ENCODE results near the gene HHIP.
"Not testable (repeated sequence)": the region's sequence is repeated elsewhere in the genome, so short reads cannot be mapped to it uniquely, and the experiment has no call there.

Gene HHIP

DNA sequence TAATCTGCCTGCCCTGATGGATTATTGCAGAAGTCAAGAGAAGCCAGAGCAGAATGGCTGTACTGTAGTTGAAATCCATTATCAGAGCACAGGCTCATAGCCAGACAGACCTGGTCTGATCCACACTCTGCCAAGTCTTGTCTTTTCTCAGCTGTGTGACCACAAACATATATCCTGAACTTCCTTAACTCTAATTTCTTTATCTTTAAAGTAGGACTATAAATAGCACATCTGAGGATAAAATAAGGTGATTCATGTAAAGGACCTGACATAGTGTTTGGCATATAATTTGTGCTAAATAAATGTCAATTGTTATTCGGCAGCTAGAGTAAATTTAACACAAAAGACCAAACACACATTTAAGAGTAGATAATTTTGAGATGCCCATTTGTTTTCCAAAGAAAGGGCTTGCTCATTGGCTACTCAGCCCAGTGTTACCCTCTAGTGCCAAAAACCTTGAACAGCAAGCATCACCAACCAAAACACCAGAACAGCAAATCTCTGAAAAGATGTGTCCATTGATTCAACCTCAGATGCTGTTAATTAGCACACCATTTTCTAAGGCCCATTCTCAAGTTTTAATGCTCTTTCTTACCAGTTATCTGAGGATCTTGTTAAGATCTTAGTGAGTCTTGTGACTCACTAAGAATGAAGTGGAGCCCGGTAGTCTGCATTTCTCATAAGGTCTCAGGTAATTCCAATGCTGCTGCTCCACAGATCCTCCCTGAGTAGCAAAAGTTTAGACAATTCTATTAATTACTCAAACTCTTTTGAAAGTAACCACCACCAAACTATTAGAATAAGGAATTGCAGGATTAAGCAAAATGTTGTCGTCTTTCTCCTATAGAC is 108.8 kb downstream of the HHIP start:
- peak; percentile 33 for DNase-seq (ENCODE audit: low spot score)

DNA sequence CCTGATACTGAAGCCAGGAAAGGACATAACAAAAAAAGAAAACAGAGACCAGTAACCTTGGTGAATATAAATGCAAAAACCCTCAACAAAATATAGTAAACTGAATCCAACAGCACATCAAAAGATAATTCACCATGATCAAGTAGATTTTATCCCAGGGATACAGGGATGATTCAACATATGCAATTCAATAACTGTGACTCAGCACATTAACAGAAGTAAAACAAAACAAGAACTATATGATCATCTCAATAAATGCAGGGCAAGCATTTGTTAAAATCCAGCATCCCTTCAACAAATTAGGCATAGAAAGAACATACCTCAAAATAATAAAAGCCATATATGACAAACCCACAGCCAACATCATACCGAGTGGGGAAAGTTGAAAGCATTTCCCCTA is 112.0 kb downstream of the HHIP start:
- no peak for DNase-seq (ENCODE audit: low spot score)

DNA sequence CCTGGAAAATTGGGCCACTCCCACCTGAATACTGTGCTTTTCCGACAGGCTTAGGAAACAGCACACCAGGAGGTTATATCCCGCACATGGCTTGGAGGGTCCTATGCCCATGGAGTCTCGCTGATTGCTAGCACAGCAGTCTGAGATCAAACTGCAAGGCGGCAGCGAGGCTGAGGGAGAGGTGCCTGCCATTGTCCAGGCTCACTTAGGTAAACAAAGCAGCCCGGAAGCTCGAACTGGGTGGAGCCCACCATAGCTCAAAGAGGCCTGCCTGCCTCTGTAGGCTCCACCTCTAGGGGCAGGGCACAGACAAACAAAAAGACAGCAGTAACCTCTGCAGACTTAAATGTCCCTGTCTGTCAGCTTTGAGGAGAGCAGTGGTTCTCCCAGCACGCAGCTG is 122.9 kb downstream of the HHIP start:
- DNase-seq (ENCODE audit: low spot score): not testable (repeated sequence)

DNA sequence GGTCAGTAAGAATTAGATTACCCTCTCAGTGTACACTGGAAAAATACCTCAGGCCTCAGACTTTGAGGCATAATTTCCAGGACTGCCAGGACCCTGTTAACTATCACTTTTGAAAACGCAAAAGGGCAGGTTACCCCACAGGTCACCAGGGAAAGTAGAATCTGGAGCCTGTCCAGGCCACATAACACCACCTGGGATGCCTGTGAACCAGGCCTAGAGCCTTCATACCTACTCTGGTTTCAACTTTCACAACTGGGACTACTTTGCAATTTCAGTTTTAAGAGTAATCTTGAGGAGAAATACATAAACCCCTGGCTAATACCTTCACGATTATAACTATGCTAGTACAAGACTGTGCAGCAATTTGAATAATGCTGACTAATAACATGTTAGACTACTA is 132.4 kb downstream of the HHIP start:
- no peak for DNase-seq (ENCODE audit: low spot score)

DNA sequence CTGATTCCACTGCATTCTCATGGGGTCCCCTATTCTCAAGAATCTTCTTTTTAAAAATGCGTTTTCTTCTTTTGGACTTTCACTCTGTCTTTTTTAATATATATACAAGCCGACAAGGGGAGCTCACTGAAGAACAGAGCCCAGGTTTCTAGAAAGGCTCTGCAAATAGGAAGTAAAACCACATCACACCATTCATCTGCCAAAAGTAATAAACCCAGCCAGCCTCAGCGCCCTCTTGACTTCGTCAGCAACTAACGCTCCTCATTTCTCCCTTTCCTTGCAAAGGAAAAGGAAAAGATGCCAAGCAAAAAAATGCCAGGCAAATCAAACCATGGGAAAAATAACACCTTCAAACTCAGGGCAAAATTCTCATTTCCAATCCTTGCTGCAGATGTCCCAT is 136.4 kb downstream of the HHIP start:
- DNase-seq (ENCODE audit: low spot score): no peak

DNA sequence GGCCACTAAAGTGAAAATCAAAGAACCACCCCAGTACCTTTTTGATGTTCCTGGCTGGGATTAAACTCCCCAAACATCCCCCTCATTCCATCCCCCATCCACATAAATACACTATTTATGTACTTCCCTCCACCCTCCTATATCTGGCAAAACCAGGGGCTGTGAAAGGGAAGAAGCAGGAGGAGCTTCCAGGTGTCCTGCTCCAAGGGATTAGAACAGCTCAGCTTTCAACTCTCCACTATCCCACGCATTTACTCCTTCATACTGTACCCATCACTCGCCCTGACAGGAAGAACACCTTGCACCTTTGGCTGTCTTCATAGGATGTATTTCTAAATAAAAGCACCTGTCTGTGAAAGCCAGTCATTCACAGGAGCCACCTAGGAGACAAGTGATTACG is 140.0 kb downstream of the HHIP start:
- no peak for DNase-seq (ENCODE audit: low spot score)

DNA sequence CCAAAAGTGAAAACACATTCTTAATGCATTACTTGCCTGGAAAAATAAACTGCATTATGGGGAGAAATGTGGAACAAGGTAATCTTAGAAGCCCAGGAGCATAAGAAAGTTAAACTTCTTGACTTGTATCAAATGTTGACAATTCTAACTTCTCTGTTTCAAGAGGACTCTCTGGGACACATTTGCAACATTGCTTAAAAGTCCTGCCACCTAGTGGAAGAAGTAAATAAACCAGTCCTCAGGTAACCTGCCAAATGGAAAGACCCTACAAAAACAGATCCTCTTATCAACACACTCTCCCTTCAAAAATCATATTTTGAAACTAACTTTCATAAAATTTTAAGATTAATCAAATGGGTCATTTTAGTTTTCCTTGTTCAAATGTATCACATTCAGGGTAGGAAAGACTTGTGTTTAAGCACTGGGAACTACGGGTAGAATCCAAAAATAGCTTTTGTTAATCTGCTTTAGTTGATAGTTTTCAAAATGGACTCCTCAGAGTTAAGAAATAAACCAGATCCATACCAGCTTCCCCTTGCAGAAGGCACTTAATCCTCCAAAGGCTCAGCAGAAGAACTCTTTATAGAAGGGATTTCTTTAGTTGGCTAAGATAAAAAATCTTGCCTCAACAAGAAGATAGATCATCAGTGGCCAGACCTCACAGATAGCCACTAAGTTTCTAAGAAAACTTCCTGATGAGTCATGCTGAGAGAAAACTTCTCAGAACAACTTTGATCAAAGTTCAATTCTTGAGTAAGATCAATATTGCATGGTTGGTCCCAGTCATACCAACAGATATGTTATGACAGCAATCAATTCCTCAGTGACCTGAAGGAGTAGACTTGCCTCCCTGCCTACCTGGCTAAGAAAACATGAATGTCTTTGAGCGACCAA is 141.7 kb downstream of the HHIP start:
- peak; percentile 21 for DNase-seq (ENCODE audit: low spot score)

DNA sequence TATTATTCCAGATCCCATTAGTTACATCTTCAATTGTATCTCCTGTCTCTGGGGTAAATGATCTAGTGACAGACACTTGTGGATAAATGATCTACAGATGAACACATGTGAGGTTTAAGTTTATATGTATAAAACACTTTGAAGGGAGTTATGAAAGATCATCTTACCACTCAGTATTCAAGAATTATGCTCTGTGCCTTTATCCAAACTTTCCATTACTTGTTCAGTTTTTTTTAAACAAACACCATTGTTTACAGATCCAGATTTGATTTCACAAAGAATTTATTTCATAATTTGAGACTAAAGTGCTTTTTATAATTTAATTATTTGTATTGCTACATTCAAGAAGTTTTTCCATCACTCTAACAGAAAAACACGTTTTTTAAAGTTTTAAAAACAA is 142.5 kb downstream of the HHIP start:
- no peak for DNase-seq (ENCODE audit: low spot score)

DNA sequence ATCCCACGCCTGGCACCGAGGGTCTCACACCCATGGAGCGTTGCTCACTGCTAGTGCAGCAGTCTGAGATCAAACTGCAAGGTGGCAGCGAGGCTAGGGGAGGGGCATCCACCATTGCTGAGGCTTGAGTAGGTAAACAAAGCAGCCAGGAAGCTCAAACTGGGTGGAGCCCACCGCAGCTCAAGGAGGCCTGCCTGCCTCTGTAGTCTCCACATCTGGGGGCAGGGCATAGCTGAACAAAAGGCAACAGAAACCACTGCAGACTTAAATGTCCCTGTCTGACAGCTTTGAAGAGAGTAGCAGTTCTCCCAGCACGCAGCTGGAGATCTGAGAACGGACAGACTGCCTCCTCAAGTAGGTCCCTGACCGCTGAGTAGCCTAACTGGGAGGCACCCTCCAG is 146.0 kb downstream of the HHIP start:
- not testable (repeated sequence) for DNase-seq (ENCODE audit: low spot score)
